Stimulated activated CD4-positive, alpha-beta T cell treated with anti-CD3 and anti-CD28 coated beads, Interleukin-15, amount 100 ng/mL, for 1 hour (primary cell): ENCODE data around the gene PSMA7.
A peak's percentile ranks its signal among the peaks of the same experiment; 100 is the strongest.
"Not testable (repeated sequence)": the region's sequence is repeated elsewhere in the genome, so short reads cannot be mapped to it uniquely, and the experiment has no call there.

ENCODE experiments used
- DNase-seq, 2 donors: peaks; one replicate each; pipeline ENCODE4 v3.0.0-alpha.2; 2020; ENCODE audit warnings: low read depth in 1 of 2, low spot score in 1 of 2

PSMA7 gene

DNA sequence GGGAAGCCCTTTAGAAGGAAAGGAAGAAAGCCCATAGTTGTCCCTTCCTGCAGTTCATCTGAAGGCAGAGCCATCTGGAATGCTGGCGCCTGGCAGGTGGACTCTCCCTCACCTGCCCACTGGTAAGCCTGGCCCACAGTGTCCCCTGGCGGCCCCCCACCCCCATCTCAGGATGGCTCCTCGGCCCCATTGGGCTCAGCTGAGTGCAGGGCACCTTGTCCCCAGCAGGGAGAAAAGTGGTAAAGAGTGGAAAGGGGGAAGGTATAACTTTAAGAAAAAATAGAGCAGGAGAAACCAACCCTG lies 13.0 kb upstream of the PSMA7 start:
- DNase-seq = no peak

DNA sequence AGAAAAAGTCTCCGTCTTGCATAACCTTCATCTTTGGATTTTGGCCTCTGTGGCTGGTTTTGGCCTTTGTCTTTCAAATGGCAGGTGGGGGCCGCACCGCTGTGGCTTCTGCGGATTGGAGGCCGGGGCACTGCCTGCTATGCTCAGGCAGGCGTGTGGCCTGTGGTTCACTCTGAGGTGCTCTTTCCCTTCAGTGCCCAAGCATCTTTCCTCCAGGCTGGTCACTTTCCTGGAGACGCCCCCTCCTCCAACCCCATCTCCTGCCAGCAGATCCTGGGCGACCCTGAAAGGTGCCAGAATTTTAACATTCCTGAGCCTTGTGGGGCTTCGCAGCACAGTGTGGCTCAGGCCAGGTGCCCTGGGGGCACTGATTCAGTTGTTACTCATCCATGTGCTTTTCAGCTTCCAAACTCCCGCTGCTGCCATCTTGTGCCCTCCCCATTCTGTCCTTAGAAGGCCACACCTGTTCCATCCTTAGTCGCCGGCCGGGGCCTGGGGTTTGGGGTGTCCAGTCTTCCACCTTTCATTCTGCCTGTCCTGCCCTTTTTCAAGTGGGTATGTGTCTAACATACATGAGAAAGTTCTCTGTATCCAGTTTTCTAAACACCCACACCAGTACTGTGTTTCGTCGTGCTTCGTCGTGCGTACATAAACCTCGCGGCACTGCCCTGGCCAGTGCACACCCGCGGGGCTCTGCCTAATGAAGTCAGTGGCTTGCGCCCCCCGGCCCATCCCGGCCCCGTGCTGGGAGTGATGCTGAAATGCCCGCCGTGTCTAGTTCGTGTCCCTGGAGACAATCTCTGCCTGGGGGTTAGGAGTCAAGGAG lies 12.4 kb upstream of the PSMA7 start:
- DNase-seq = no peak

DNA sequence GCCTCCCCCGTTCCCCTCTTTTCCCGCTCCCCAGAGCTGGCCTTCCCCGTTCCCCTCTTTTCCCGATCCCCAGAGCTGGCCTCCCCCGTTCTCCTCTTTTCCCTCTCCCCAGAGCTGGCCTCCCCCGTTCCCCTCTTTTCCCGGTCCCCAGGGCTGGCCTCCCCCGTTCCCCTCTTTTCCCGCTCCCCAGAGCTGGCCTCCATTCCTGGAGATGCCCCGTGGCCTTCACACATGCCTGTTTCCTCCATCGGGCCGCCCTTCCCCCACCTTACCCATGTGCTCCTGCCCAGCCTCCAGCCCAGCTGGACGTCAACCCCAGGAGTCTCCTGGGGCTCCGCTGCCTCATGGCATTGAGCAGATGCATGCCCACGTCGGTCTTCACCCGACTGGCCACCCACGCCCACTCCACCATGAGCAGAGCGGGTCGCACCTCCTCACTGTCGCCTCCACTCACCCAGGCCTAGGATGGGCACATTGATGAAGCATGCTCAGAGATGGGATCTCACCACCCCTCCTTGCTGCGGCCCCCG lies 8.7 kb upstream of the PSMA7 start:
- DNase-seq = no peak

DNA sequence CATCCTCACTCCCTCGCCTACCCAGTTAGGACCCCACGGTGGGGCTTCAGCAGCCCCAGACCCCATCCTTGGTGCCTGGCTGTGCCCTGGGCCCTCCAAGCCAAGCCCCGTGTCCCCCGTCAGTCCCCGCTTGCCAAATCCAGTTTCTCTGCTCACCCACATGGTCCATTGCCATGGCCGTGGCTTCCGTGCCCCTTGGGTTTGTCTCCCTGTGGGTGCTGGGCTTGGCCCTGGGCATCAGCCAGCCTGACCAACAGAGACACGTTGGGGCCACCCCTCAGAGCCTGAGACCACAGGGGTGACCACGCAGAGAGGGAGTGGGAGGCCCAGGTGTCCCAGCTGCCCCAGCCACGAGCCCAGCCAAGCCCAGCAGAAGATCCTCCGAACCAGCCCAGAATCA lies 8.0 kb upstream of the PSMA7 start:
- no peak for DNase-seq

DNA sequence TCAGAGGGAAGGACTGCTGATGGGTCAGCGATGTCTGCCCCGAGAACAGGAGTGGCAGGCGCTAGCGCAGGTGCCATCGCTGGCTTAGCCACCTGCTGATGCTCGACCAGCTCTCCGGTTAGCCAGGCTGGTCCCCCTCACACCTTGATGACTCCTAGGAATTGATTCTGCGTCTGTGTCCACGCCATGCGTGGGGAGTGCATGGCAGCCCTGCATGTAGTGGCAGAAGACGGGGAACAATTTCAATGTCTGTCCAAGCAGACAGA lies 7.0 kb upstream of the PSMA7 start:
- no peak for DNase-seq

DNA sequence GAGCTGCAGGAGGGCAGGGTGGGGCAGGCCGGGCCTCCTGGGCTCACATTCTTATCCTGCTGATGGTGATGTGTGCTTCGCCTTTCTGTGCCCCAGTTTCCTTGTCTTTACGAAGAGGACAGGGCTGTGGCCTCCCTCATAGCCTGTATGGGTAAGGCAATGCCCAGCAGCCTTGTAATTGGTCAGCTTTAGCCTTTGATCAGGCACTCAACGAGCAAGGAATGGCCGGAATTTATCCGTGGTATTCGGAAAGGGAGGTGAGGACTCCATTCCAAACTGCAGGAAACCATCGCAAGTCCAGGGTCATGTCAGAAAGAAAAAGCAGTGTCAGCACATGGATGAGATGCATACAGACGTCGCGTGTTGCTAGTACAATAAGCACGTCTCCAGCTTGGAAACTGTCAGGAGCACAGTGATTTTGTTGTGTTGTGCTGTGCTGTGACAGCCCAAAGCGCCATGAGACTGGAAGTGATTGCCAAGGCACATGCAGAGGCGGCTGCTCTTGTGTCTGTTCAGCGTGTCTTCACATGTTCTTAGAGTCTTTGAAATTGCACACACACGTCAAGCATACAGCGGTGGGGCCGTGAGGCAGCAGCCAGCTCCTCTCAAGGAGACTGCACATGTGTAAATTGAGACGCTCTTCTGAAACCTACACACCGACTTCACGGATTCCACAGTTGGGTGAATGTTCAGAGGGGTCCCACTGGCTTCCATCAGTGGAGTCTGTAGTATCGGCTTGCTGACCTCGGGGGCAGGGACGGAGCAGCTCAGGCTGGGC lies 6.5 kb upstream of the PSMA7 start:
- no peak for DNase-seq

DNA sequence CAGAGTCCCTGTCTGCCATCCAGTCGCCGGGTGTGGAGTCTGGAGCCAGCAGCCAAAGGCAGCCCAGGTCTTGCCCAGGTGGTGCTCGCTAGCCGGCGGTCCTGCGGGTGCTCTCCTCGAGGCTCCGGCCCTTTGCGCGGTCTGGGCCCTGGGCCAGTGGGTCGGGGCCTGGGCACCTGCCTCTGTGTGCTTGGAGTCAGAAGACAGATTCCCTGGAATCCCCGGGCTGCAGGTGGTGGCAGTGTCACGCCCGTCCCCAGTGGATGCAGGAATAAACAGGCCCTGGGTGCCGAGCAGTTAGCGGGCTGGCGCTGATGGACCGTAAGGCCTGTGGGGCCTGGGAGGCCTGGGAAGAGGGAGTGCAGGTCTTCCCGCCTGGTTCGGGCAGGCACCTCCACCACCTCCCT lies 5.7 kb upstream of the PSMA7 start:
- no peak for DNase-seq

DNA sequence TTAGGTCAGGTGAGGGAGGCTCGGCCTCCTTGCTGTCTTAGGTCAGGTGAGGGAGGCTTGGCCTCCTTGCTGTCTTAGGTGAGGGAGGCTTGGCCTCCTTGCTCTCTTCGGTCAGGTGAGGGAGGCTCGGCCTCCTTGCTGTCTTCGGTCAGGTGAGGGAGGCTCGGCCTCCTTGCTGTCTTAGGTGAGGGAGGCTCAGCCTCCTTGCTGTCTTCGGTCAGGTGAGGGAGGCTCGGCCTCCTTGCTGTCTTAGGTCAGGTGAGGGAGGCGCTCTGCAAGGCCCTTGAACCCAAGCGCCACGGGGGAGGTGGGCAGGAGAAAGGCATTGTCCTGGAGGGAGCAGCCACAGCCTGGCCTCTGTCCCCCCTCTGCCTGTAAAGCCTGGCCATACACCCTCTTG lies 5.2 kb upstream of the PSMA7 start:
- DNase-seq = not testable (repeated sequence)

DNA sequence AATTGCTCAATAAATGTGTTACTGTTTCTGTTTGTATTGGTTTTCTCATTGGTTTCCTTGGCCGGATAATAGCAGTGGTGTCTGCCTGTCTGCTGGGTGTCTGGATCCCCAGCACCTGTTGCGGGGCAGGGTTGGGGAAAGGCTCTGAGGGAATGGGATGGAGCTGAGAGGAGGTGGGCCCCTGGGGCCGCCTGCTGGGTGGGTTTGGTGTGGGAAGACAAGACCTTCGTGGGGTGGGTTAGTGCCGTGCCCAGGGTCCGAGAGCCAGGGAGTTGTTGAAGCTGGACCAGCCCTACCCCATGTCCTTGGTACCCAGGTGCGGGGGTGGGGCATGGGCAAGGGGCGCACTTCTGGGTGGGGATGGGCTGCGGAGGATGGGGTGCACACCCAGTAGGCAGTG lies 4.3 kb upstream of the PSMA7 start:
- DNase-seq = no peak

DNA sequence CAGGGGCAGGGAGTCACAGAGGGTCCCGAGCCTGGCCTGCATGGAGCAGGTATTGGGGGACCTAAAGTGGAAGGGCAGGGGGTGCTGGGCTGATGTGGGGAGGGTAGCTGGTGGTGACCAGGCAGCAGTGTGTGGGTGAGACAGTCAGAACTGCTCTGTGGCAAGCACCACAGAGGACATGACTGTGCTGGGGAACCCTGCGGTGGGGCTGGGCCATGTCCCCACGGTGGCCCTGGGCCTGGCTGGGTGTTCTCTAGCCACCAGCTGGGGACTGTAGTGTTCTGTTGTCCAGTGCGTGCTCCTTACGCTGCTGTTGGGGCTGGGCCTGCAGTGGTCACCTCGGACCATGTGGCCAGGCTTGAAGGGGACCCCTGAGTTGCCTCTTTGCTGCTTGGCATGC lies 3.9 kb upstream of the PSMA7 start:
- DNase-seq = no peak

DNA sequence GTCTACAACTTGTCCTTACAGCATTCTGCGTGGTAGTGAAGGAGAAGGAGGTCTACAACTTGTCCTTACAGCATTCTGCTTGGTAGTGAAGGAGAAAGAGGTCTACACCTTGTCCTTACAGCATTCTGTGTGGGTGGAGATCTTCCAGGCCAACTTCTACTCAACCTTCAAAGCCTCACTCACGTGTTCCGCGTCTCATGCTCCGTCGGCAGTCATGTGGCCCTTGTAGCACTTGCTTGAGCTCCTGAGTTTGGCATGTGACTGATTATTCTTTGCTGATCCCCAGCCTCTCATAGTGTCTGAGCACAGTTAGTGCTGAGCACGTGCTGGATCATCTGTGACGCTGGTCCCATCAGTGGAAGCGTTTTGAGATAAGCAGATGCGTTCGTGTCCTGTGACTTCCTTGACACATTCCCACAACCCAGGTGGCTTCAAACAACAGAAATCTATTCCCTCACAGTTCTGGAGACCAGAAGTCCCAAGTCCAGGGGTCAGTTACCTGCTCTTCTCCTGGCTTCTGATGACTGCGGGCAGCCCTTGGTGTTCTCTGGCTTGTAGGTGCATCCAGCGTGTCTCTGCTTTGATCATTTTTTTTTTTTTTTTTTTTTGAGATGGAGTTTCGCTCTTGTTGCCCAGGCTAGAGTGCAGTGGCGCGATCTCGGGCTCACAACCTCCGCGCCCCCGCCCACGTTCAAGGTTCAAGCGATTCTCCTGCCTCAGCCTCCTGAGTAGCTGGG lies 3.0 kb upstream of the PSMA7 start:
- no peak for DNase-seq

DNA sequence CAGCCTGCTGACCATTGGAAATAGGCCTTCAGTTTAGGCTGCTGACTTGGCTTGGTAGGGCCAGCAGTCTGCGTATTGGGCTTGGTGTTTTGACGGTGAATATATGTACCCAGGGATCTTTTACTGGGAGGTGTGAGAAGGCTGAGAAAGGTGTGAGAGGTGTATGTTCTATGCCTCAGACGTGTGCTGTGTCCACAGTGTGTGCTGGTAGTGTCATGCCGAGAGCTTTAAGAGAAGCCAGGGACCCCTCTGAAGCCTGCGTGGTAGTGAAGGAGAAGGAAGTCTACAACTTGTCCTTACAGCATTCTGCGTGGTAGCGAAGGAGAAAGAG lies 2.5 kb upstream of the PSMA7 start:
- no peak for DNase-seq

DNA sequence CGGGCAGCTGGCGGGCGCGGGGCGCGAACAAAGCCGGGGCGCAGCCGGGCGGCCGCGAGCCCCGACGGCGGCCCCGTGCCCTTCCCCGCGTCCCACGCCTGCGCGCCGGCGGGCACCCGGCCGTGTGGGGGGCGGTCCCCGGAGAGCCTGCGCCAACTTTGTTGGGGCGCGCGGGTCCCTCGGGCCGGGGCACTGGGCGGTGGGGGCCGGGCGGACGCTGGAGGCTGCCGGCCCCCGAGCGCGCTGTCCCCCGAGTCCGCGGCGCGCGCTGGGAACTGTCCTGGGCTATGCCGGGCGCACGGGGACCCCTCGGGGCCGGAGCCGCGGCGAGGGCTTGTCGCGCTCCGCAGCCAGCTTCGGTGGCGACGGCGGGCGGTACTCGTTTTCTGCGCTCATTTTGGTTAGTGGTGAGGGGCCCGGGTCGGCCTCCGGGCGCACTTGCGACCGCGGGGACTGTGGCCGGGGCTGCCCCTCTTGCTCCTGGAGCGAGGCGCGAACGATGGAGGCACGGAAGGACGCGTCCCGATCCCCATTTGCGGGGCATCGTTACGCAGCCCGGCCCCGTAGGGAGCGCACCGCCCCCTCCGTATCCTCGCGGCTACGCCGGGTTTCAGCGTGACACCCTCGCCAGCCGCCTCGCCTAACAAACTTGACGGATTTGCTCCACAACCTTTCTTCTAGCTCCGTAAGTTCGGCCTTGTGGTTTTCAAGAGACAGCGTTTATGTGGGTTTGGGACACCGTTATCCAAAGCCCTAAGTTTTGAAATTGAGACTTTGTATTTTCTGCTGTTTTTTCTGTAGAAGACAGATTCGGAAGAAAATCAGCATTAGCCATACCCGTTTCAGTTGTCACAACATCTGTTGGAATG lies 997 bp upstream of the PSMA7 start:
- peak in 1 of 2 donors; percentile 47 for DNase-seq

DNA sequence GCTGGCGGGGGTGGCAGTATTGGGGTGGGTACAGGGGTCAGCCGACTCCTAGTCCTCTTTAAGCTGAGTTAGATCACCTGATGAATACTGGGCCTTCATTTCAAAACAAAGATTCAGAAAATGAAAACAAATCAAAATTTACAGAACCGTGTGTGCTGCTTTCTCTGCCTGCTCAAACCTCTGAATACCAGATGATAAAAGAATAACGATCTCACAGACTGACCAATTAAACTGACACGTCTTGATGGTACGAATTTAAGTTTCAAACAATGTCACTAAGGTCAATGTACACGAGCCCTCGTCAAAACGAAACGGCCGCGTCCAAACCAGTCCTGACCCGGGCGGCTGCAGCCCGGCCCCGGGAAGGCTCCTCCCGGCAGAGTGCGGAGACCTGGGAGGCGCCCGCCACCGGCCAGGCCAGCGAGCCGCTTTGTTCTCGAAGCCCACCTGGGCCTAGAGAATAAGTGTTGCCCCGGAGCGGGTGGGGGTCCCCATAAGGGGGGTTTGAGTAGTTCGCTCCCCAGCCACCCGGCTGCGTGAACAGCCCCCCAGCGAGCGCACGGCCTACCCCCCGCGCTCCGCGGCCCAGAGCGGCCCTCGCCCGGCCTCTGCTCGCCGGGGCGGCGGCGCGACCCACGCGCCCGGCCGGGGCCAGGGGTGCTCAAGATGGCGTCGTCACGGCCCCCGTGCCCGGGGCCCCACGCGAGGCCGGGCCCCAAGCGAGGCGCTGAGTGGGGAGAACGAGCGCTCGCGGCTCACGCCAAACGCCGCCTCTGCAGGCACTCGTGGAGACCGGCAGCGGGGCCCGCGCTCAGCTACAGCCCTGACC lies 728 bp downstream of the PSMA7 start:
- peak in 1 of 2 donors; percentile 11 for DNase-seq

DNA sequence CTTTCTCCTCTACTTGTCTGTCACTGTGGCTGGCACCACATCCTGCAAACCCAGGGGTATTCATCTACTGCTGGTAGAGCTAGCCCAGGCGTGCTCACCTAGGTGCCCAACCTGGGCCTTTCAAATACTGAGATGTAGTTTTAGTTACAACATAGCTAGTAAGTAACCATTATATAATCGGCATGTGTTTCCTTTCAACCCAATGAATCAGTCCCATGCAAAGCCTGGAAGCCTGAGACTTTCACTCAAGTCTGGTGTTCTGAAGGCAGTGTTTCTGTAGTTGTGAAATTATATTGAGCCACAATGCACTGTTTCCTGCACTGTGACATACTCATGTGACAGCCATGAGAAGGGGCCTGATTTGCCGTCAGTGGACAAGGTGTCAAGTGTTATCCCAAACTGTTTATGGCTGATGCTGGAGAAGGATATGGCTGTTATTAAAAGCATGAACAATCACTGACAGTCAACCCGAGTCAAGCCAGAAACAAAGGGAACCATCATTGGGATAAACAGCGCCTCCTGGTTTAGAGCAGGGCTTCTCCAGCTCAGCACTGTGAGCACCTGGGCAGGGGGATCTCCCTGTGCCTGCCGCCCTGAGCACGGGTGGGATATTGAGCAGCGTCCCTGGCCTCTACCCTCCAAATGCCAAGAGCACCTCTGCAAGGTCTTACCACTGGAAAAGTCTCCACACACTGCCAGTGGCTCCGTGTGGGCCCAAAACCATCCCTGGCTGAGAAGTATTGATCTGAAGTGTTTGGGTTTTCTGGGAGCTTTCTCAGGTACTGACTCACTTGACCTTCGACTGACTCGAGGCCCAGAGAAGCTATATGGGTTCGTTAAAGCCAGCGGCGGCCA lies 1.6 kb downstream of the PSMA7 start:
- no peak for DNase-seq

DNA sequence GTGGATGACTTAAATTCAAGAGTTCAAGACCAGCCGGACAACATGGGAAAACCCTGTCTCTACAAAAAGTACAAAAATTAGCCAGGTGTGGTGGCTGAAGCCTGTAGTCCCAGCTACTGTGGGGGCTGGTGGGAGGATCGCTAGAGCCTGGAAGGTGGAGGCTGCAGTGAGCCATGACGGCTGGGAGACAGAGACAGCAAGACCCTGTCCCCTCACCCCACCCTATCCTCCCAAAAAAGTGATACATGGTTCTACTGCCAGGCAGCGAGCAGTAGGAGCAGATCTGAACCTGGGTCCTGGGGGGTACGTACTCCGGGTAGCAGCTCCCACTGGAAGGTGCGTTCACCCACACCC lies 2.2 kb downstream of the PSMA7 start:
- no peak for DNase-seq

DNA sequence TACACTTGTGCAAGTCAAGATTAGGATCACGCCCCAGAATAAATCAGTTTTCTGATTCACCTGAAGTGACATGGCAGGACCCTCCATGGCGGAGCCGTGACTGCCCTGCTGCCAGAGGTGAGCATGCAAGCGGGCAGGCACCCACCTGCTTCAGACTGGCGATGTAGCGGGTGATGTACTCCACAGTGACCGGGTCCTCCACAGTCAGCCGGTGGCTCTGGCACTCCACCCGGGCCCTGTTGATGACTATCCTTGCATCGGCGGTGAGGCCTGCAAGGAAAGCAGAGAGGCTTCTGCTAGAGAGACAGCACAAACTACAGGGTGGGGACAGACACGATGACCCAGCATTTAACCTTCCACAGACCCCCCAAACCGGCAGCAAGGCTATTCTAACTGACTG lies 3.6 kb downstream of the PSMA7 start:
- no peak for DNase-seq

DNA sequence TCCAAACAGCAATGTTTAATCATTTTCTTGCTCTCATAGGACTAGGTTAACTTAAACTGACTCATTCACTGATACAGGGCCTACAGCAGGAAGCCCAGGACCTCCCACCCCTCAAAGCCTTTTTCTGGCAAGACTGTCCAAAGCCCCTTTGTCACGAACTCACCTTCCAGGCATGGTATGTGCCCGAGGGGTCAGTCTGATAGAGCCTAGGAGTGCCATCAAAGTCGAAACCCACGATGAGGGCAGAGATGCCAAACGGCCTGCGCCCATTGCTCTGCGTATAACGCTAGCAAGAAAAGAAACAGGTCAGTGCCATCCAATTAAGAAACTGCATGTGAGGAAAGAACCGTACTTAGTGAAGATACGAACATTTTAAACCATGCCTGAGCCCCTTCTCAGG lies 4.3 kb downstream of the PSMA7 start:
- no peak for DNase-seq

DNA sequence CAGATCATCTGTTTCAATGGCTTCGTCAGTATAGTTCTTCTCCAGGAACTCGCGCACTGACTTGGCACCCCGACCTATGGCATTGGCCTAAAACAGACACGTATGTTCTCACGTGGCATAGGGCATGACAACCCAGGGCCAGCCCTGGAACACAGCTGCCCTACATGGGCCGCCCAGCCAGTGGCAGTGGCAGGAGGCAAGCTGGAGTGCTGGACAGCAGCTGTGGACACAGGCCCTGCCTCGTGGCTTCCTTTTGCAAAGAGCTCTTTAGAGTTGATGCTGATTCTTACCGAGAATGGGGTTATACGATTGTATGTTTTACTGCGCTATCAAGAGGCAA lies 5.0 kb downstream of the PSMA7 start:
- no peak for DNase-seq
